HepG2 (cell line): ENCODE data around the gene SFXN5. TPM values are rescaled to one million over a fixed set of nuclear protein-coding genes. Genes with fewer than 3 reads are reported as not detected.

ENCODE experiments used
- ATAC-seq: fragments of 200-7000 bp; cut with Tn5 transposase; 3 replicates; pipeline ENCODE4 v1.9.1; 2020; ENCODE audit warnings: mild to moderate bottlenecking, moderate library complexity
- BruUV-seq: library from RNA; stranded (reverse); fragments of 400-500 nt; replicated peaks from 2 replicates; lab custom pipeline; 2021; lab: Mats Ljungman, UMichigan
- CTCF ChIA-PET: fragments of 300-600 bp; formaldehyde crosslinking; extraction: SDS; loops from one replicate; lab custom pipeline; 2021; ENCODE audit warnings: low total read pairs, inconsistent platforms, low intra/inter-chr PET ratio; lab: Yijun Ruan, JAX
- POLR2A ChIA-PET: fragments of 350-600 bp; sonication (Branson Sonifier 250); formaldehyde crosslinking; loops from one replicate; lab custom pipeline; 2020; ENCODE audit warnings: antibody characterized with exemption, inconsistent platforms; lab: Yijun Ruan, JAX
- DNase-seq: peaks from one replicate; pipeline ENCODE4 v3.0.0-alpha.2; 2015; ENCODE audit warnings: low spot score
- FAIRE-seq: peaks from 3 replicates; lab custom pipeline; 2011; peaks lifted over from hg19 to GRCh38; lab: Jason Lieb, UNC
- H2AFZ ChIP-seq: one replicate; pipeline ENCODE4 v1.6.1; 2011; ENCODE audit warnings: low read length, inconsistent platforms
- H3K27ac ChIP-seq: fragments of 300-600 bp; 3 replicates; pipeline ENCODE4 v1.8.0; 2011; ENCODE audit warnings: mixed run types, mild to moderate bottlenecking, mixed read lengths, low read length, inconsistent platforms; ENCODE audit not compliant: insufficient read depth; ENCODE audit errors: extremely low read length
- H3K27me3 ChIP-seq, 2 experiments: fragments of 200-600 bp in 1 of 2; 2 replicates in 1 of 2; 3 replicates in 1 of 2; pipeline versions ENCODE4 v1.6.0 to v1.8.0; 2011; ENCODE audit warnings: low read length in 2 of 2, mild to moderate bottlenecking in 2 of 2, moderate library complexity in 2 of 2, inconsistent platforms in 1 of 2; ENCODE audit not compliant: insufficient read depth in 2 of 2, control insufficient read depth in 1 of 2
- H3K36me3 ChIP-seq, 2 experiments: fragments of 200-600 bp in 1 of 2; replicated peaks in 1 of 2; 2 replicates in 1 of 2; 3 replicates in 1 of 2; pipeline versions ENCODE4 v1.5.1 to v1.8.0; 2011; ENCODE audit warnings: low read length in 2 of 2, inconsistent platforms in 1 of 2; ENCODE audit not compliant: insufficient read depth in 2 of 2, control insufficient read depth in 1 of 2
- H3K4me1 ChIP-seq: 2 replicates; pipeline ENCODE4 v1.5.1; 2012; ENCODE audit warnings: low read length, inconsistent platforms; ENCODE audit not compliant: insufficient read depth
- H3K4me2 ChIP-seq: 2 replicates; pipeline ENCODE4 v1.6.0; 2011; ENCODE audit warnings: low read depth, low read length, inconsistent platforms
- H3K4me3 ChIP-seq, 3 experiments: fragments of 200-600 bp in 1 of 3; sonication (generic), shearing (Covaris generic) in 1 of 3; replicated peaks in 1 of 3; 2 replicates each; pipeline ENCODE4 v1.5.1; 2011 to 2016; ENCODE audit warnings: low read length in 3 of 3, inconsistent platforms in 2 of 3, low read depth in 2 of 3, mild to moderate bottlenecking in 2 of 3, control low read depth in 1 of 3, mixed read lengths in 1 of 3; ENCODE audit not compliant: insufficient read depth in 1 of 3
- H3K79me2 ChIP-seq: one replicate; pipeline ENCODE4 v1.6.1; 2011; ENCODE audit warnings: low read length, inconsistent platforms; ENCODE audit not compliant: insufficient read depth
- H3K9ac ChIP-seq: 2 replicates; pipeline ENCODE4 v1.6.0; 2011; ENCODE audit warnings: mild to moderate bottlenecking, low read depth, low read length, inconsistent platforms; ENCODE audit not compliant: insufficient read depth
- H3K9me3 ChIP-seq: 2 replicates; pipeline ENCODE4 v1.5.1; 2012; ENCODE audit warnings: mild to moderate bottlenecking, low read length
- H4K20me1 ChIP-seq: 2 replicates; pipeline ENCODE4 v1.6.0; 2011; ENCODE audit warnings: inconsistent platforms, mild to moderate bottlenecking, low read length, moderate library complexity; ENCODE audit not compliant: insufficient read depth
- CTCF ChIP-seq: sonication (generic); formaldehyde crosslinking; IDR thresholded peaks from 2 replicates; pipeline ENCODE4 v1.5.0; 2020; ENCODE audit warnings: mild to moderate bottlenecking, missing genetic modification reagents, moderate library complexity
- HINFP ChIP-seq: sonication (generic); formaldehyde crosslinking; IDR thresholded peaks from 2 replicates; pipeline ENCODE4 v1.4.0; 2020; ENCODE audit warnings: low read depth, mild to moderate bottlenecking, missing genetic modification reagents
- JUNB ChIP-seq: sonication (generic); formaldehyde crosslinking; IDR thresholded peaks from 2 replicates; pipeline ENCODE4 v1.8.0; 2022; ENCODE audit warnings: missing genetic modification reagents, mild to moderate bottlenecking, borderline replicate concordance
- RAD21 ChIP-seq: fragments of 450-650 bp; formaldehyde crosslinking; IDR thresholded peaks from 2 replicates; pipeline ENCODE4 v1.5.0; 2020; ENCODE audit warnings: mild to moderate bottlenecking
- RBM22 ChIP-seq: fragments of 200-400 bp; formaldehyde crosslinking; optimal IDR thresholded peaks from 2 replicates; pipeline ENCODE3; 2017; ENCODE audit warnings: mild to moderate bottlenecking, low read length, moderate library complexity
- SNAPC5 ChIP-seq: sonication (generic); formaldehyde crosslinking; IDR thresholded peaks from 2 replicates; pipeline ENCODE4 v1.8.1; 2023; ENCODE audit warnings: mild to moderate bottlenecking, missing genetic modification reagents, borderline replicate concordance
- SRF ChIP-seq: IDR thresholded peaks from 2 replicates; pipeline ENCODE4 v1.6.1; 2011; ENCODE audit warnings: mild to moderate bottlenecking, low read depth, low read length, moderate library complexity
- UBTF ChIP-seq: sonication (generic); formaldehyde crosslinking; IDR thresholded peaks from 2 replicates; pipeline ENCODE4 v1.4.0; 2020; ENCODE audit warnings: mild to moderate bottlenecking, missing genetic modification reagents
- ZIK1 ChIP-seq: sonication (generic); formaldehyde crosslinking; IDR thresholded peaks from 2 replicates; pipeline ENCODE4 v1.5.0; 2020; ENCODE audit warnings: mild to moderate bottlenecking, low read depth, missing genetic modification reagents, borderline replicate concordance
- ZKSCAN5 ChIP-seq: sonication (generic); formaldehyde crosslinking; IDR thresholded peaks from 2 replicates; pipeline ENCODE4 v1.5.1; 2020; ENCODE audit warnings: mild to moderate bottlenecking, missing genetic modification reagents
- ZNF512 ChIP-seq: sonication (generic); formaldehyde crosslinking; IDR thresholded peaks from 2 replicates; pipeline ENCODE4 v1.4.0; 2020; ENCODE audit warnings: mild to moderate bottlenecking, missing genetic modification reagents
- ZSCAN29 ChIP-seq: sonication (generic); formaldehyde crosslinking; conservative IDR thresholded peaks from 2 replicates; pipeline ENCODE4 v1.4.0; 2020; ENCODE audit warnings: mild to moderate bottlenecking, missing genetic modification reagents
- WGBS: methylation state at CpG from one replicate; pipeline ENCODE4 v1.1.6; 2017; ENCODE audit warnings: low lambda C conversion rate; 5-methylcytosine and 5-hydroxymethylcytosine counted together
- in situ Hi-C: cut with HindIII; loops from 2 replicates; pipeline ENCODE4 v1.10.0; 2017; ENCODE audit warnings: low pct_unique_long_range_greater_than_20kb; ENCODE audit not compliant: extremely low pct_ligation_motif_present
- intact Hi-C: fragments of 100-400 bp; cut with micrococcal nuclease; formaldehyde crosslinking; loops from one replicate; pipeline ENCODE4 v1.10.0; 2022; ENCODE audit not compliant: unreplicated experiment
- polyA plus RNA-seq, 8 experiments: library from polyadenylated mRNA; depleted of rRNA in 3 of 8; stranded (reverse) in 7 of 8; unstranded in 1 of 8; fragments of >200 nt; fragmentation: Illumina TruSeq in 4 of 8; extraction: Trizol in 4 of 8; gene quantifications; 2 replicates each; pipeline versions ENCODE4 v1.2.1 to v1.2.3, GENCODE V29; 2011 to 2016; ENCODE audit warnings: low read depth in 4 of 8, missing spikeins in 1 of 8, mixed read lengths in 1 of 8; ENCODE audit not compliant: insufficient read depth in 1 of 8
- total RNA-seq, 5 experiments: library from RNA; depleted of rRNA; stranded (reverse); fragments of >200 nt; fragmentation: Illumina TruSeq; extraction: Trizol; gene quantifications; 2 replicates each; pipeline ENCODE4 v1.2.3, GENCODE V29; 2016; ENCODE audit warnings: low read depth in 1 of 5

SFXN5 gene
- total and polyA plus RNA-seq, 2 of the 13 experiments (the other 11 are each of a cell fraction or from before 2014, with no cell fraction given), result 34.9 to 37.4 TPM

GRCh38 chr2:72893594-72894319 is 177.8 kb downstream of the SFXN5 start (continued):
- TF ChIP-seq CTCF (CRISPR knock-in tag), result peak; percentile 95
- TF ChIP-seq ZSCAN29, result no peak
- TF ChIP-seq RAD21, result peak; percentile 93

GRCh38 chr2:72892506-72893173 is 178.9 kb downstream of the SFXN5 start:
- peaks cover 4% of the 10 kb centered on the region for H3K79me2 ChIP-seq
- H3K4me3 ChIP-seq, result no peak overlapping the region
- CTCF ChIA-PET, result interaction anchor here (0.8 to 5.1 kb wide), 8 partner anchors 42 to 368 kb away, joined by 3 to 67 read pairs (median 6); no protein-coding TSS in a partner anchor
- DNase-seq, result peak; percentile 61
- H3K4me1 ChIP-seq, result peaks cover 48% of the 10 kb centered on the region
- no TSS peak for BruUV-seq
- H3K27ac ChIP-seq, result no peak overlapping the region
- H3K9ac ChIP-seq, result no peak overlapping the region
- POLR2A ChIA-PET, result interaction anchor here (1.2 to 1.6 kb wide), 3 partner anchors 10 to 284 kb away, joined by 4 to 6 read pairs (median 5); no protein-coding TSS in a partner anchor
- peaks cover 11 to 32% of the 10 kb centered on the region in 2 experiments for H3K27me3 ChIP-seq
- intact Hi-C loops, result loop anchor here (1.0 to 2.0 kb wide), 3 partner anchors 43 to 270 kb away; no protein-coding TSS in a partner anchor
- peak; percentile 82 for FAIRE-seq
- H4K20me1 ChIP-seq, result peaks cover 23% of the 10 kb centered on the region
- H3K9me3 ChIP-seq, result no peaks in the 10 kb centered on the region
- H3K4me2 ChIP-seq, result no peak overlapping the region
- 60% methylated on average over 5 of the region's 11 CpGs for WGBS
- in situ Hi-C loops, result loop anchor here (5.0 kb wide), 2 partner anchors 45 to 285 kb away; no protein-coding TSS in a partner anchor
- peak; percentile 62 for ATAC-seq
- peaks cover 9 to 20% of the 10 kb centered on the region in 2 experiments for H3K36me3 ChIP-seq
- no peak overlapping the region for H2AFZ ChIP-seq
- TF ChIP-seq HINFP (CRISPR knock-in tag) (no peak), SNAPC5 (CRISPR knock-in tag) (no peak), ZIK1 (CRISPR knock-in tag) (no peak), ZKSCAN5 (no peak), UBTF (CRISPR knock-in tag) (no peak), RBM22 (no peak), ZNF512 (CRISPR knock-in tag) (no peak), SRF (0 out of 2 replicates have a peak, but pooled peaks have one; percentile 38), JUNB (no peak)
